GM21367 (cell line): Measurements from ENCODE around the gene PCDH8.
"Not testable (repeated sequence)": the region's sequence is repeated elsewhere in the genome, so short reads cannot be mapped to it uniquely, and the experiment has no call there.

Experiments used
- ATAC-seq: cut with Tn5 transposase; IDR thresholded peaks from one replicate; pipeline ENCODE4 v1.9.1; 2021; ENCODE audit not compliant: unreplicated experiment

Gene PCDH8

GRCh38 chr13:52827839-52828238, 20.6 kb downstream of the PCDH8 start:
- ATAC-seq: no peak

DNA sequence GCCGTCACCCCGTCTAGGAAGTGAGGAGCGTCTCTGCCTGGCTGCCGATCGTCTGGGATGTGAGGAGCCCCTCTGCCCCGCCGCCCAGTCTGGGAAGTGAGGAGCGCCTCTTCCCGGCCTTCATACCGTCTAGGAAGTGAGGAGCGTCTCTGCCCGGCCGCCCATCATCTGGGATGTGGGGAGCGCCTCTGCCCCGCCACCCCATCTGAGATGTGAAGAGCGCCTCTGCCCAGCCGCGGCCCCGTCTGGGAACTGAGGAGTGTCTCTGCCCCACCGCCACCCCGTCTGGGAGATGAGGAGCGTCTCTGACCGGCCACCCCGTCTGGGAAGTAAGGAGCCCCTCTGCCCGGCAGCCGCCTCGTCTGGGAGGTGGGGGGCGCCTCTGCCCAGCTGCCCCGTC, 30.6 kb downstream of the PCDH8 start:
- ATAC-seq: not testable (repeated sequence)

- no peak for ATAC-seq
Observed at GRCh38 chr13:52815330-52815729, 33.1 kb downstream of the PCDH8 start.

DNA sequence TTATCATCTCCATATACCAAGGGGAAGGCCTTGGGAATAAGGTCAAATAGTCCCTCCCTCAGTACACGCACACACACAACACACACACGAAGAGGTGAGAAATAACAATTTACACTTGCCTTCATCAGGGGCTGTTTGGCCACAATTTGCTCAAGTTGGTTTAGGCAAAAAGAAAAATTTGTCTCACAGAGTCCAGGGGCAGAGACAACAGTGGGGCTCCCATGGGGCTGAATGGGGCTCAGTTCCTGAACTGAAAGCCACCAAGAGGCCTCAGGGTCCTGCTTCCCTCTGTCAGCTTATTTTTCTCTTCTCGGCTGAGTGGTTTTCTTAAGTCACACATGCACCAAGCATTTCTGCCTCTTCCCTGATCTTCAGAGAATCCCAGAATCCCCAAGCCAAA, 35.5 kb downstream of the PCDH8 start:
- ATAC-seq: no peak

DNA sequence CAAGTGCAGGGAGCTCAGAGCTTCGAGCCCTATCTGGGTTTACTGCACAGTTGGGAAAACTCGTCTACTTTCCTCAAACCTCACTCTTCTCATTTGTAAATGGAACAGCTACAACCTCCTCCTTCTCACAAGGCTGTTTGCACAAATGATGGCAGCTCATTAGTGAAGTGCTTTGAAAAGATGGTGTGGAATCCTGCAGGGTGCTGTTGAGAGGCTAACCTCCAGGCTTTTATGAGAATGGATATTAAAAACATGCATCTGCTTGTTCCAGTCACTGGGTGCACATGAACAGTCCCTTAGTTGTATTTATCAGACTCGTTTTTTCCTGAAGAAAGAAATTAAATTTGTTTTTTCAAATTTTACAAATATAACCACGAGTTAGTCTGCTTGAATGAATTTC, 36.6 kb downstream of the PCDH8 start:
- ATAC-seq: no peak

DNA sequence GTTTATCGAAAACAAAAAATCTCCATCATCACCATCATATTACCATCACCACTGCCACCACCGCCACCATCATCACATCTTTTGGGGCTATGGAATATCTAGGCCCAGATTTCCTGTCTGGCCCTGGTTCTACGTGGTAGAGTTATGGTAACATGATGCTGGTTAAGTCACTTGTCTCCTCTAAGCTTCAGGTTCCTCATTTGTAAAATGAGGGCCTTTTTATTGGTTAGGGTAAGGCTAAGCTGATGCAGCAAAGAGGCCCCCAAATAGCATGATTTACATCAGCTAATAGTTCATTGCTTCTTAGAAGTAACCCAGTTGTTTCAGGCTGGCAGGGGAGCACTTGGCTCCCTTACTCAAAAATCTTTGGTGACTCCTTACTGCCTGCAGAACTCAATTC, 37.9 kb downstream of the PCDH8 start:
- ATAC-seq: no peak

- no peak for ATAC-seq
Observed at GRCh38 chr13:52810011-52810410, 38.4 kb downstream of the PCDH8 start.

DNA sequence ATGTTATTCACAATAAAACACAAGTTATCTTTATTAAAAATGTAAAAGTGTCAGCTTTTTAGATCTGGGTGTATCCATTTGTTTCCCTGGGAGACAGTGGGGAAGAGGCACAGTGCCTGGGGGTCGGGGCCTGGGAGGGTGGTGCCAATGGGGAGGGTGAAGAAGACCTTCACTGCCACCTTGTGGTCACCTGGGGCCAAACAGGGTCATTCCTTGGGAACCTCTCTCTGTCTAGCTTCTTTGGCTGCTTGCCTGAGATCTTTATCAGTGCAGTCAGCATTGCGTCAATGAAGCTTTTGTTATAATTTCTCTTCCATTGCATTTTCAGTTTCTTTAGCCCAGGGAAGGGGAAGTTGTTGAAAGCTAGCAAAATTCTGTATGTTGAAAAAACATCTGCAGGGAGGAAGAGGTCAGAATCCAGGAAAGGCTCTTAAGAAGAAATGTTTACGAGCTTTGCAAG, 39.1 kb downstream of the PCDH8 start:
- peak; percentile 77 for ATAC-seq

- ATAC-seq: no peak
Observed at GRCh38 chr13:52808842-52809219, 39.6 kb downstream of the PCDH8 start.

DNA sequence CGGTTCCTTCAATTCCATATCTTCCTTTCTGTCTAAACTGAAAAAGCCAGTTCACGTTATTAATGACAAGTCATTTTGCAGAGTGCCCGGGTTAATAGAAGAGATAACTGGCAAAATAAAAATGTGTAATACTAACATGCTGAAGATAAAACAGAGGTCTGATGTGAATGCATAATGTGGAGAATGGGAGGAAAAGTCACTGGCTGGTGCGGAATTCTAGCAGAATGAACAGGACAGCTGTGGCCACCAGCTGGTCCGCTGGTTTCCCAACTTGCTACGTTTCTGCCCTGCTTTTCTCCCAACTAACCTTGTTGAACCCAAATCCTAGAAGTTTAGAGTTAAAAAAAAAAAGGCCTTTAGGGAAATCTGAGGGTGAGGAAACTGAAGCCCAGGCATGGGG, 42.4 kb downstream of the PCDH8 start:
- ATAC-seq: no peak

- ATAC-seq: no peak
Observed at GRCh38 chr13:52804202-52804641, 44.2 kb downstream of the PCDH8 start.

DNA sequence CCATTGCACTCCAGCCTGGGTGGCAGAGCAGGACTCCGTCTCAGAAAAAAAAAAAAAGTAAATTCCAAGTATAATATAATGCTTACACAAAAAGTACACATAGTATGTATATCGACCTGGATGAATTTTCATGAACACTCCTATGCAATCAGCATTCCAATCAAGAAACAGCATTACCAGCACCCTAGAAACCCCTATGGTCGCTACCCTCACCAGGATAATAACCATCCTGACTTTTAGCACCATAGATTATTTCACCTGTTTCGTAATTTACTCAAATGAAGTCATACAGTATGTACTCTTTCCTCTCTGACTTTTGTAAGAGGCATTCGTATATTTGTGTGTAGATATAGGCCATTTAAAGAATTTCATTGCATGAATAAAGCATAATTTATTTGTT, 47.6 kb downstream of the PCDH8 start:
- ATAC-seq: no peak

GRCh38 chr13:52798770-52799430, 49.5 kb downstream of the PCDH8 start:
- ATAC-seq: no peak

DNA sequence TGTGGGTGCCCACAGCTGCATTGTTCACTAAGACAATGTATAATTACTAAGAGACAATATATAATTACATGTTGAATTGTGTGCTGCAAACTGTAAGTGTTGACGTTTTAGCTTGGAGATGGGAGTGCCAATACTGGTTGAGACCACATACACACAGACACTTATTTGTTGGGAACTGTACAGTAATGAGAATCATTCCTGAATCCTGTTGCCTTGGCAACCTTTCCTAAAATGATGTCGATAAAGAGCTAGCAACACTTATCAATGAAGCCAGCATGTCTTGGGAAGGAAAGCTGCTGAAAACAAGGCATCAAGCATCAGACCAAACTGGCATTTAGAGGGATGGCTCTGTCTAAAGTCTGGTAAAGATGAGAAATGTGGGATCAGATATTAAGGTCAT, 51.3 kb downstream of the PCDH8 start:
- ATAC-seq: no peak

- no peak for ATAC-seq
Observed at GRCh38 chr13:52794589-52794988, 53.9 kb downstream of the PCDH8 start.

GRCh38 chr13:52793515-52794061, 54.9 kb downstream of the PCDH8 start:
- no peak for ATAC-seq
